ACHN (cell line): ENCODE results near the gene CRYBG3.

Source experiments
- DNase-seq: peaks from one replicate; pipeline ENCODE4 v3.0.0-alpha.2; 2015
- in situ Hi-C: cut with HindIII; loops from 2 replicates; pipeline ENCODE4 v1.10.0; 2017; ENCODE audit warnings: low sequenced_read_pairs, low pct_ligation_motif_present, low pct_unique_long_range_greater_than_20kb

The CRYBG3 gene

GRCh38 chr3:97958796-97959195 is 137.0 kb downstream of the CRYBG3 start:
- DNase-seq: no peak
- in situ Hi-C loops: no loop called here

GRCh38 chr3:97959872-97960271 is 138.1 kb downstream of the CRYBG3 start:
- in situ Hi-C loops: no loop called here
- no peak for DNase-seq

- DNase-seq: no peak
- in situ Hi-C loops: no loop called here
These were observed 138.7 kb downstream of the CRYBG3 start for GRCh38 chr3:97960551-97960950.

GRCh38 chr3:97960993-97961766 is 139.4 kb downstream of the CRYBG3 start:
- no peak for DNase-seq
- in situ Hi-C loops: no loop called here

- DNase-seq: no peak
- in situ Hi-C loops: no loop called here
These were observed 146.2 kb downstream of the CRYBG3 start for GRCh38 chr3:97967966-97968365.

- no peak for DNase-seq
These were observed 146.6 kb downstream of the CRYBG3 start for GRCh38 chr3:97968376-97968775.

GRCh38 chr3:97969541-97969940 is 147.7 kb downstream of the CRYBG3 start:
- in situ Hi-C loops: no loop called here
- DNase-seq: no peak

More at GRCh38 chr3:97968376-97968775, 146.6 kb downstream of the CRYBG3 start:
- in situ Hi-C loops: no loop called here

GRCh38 chr3:97970156-97970555 is 148.3 kb downstream of the CRYBG3 start:
- in situ Hi-C loops: no loop called here
- no peak for DNase-seq

- in situ Hi-C loops: no loop called here
These were observed 149.3 kb downstream of the CRYBG3 start for GRCh38 chr3:97970956-97971620.

GRCh38 chr3:97971679-97972567 is 150.1 kb downstream of the CRYBG3 start, which contains the start of gene RIOX2:
Gene RIOX2 (minus strand): TSS chr3:97972431. CDS start chr3:97967593, 4,838 bp downstream.
- peak; percentile 62 for DNase-seq
- in situ Hi-C loops: no loop called here

More at GRCh38 chr3:97970956-97971620, 149.3 kb downstream of the CRYBG3 start:
- no peak for DNase-seq

GRCh38 chr3:97972976-97973375 is 151.2 kb downstream of the CRYBG3 start:
- in situ Hi-C loops: no loop called here
- no peak for DNase-seq

- no peak for DNase-seq
- in situ Hi-C loops: no loop called here
These were observed 153.2 kb downstream of the CRYBG3 start for GRCh38 chr3:97974996-97975395.

GRCh38 chr3:97975466-97975865 is 153.7 kb downstream of the CRYBG3 start:
- in situ Hi-C loops: no loop called here
- no peak for DNase-seq

GRCh38 chr3:97979610-97980009 is 157.8 kb downstream of the CRYBG3 start:
- DNase-seq: no peak
- in situ Hi-C loops: no loop called here

- in situ Hi-C loops: no loop called here
- no peak for DNase-seq
These were observed 160.1 kb downstream of the CRYBG3 start for GRCh38 chr3:97981886-97982285.

- DNase-seq: no peak
- in situ Hi-C loops: no loop called here
These were observed 162.2 kb downstream of the CRYBG3 start for GRCh38 chr3:97983933-97984491.

GRCh38 chr3:97987306-97987705 is 165.5 kb downstream of the CRYBG3 start:
- in situ Hi-C loops: no loop called here
- no peak for DNase-seq

- in situ Hi-C loops: no loop called here
- DNase-seq: no peak
These were observed 167.2 kb downstream of the CRYBG3 start for GRCh38 chr3:97988784-97989568.
